GM19328 (cell line): ENCODE data around the gene PGBD5.
"Not testable (repeated sequence)": the region's sequence is repeated elsewhere in the genome, so short reads cannot be mapped to it uniquely, and the experiment has no call there.

Source experiments
- ATAC-seq: cut with Tn5 transposase; IDR thresholded peaks from one replicate; pipeline ENCODE4 v1.9.1; 2021; ENCODE audit warnings: mild to moderate bottlenecking, moderate library complexity; ENCODE audit not compliant: unreplicated experiment

Gene PGBD5

DNA sequence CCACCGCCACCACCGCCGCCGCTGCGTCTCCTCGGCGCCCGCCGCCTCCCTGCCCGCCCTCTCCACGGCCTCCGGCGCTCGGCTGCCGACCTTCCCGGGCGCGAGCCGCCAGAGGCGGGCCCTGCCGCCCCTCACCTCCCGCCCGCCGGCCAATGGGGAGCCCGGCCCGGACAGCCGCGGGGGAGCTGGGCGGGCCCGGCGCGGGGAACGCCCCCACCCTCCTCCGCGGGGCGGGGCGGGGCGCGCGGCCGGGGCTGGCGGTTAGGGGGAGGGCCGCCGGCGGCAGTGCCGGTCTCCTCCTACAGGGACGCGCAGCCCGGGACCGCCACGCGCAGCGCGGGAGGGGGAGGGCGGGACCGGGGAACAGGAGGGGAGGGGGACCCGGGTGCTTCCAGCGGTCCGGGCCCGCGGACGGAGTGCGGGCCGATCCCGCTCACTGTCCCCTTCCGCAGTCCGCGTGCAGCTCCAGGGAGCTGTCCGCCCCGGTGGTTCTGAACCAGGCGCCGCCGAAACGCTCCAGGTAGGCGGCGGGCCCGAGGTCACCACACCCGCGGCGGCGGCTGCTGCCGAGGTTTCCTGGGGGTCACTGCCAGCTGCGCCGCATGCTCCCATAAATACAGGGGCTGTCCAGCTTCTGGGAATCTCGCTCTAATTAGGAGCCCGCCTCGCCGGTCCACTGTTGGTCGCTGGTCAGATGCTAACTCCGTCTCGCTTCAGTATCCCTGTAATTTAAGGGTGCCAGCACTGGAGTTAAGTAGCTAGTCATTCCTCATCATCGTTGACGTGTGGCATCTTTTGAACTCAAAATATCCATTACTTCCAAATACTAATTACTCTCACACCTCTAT lies at the start of gene PGBD5:
TSS of gene PGBD5 (minus strand) at position 87 of the 848 bp plus-strand sequence. CDS start 404 bp downstream, outside the sequence.
- peak; percentile 82 for ATAC-seq

DNA sequence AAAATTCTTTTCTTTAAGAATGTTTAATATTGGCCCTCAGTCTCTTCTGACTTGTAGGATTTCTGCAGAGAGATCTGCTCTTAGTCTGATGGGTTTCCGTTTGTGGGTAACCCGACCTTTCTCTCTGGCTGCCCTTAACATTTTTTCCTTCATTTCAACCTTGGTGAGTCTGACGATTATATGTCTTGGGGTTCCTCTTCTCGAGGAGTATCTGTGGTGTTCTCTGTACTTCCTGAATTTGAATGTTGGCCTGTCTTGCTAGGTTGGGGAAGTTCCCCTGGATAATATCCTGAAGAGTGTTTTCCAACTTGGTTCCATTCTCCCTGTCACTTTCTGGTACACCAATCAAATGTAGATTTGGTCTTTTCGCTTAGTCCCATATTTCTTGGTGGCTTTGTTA lies 48.8 kb upstream of the PGBD5 start:
- not testable (repeated sequence) for ATAC-seq

GRCh38 chr1:230470750-230471149 lies 44.6 kb upstream of the PGBD5 start:
- not testable (repeated sequence) for ATAC-seq

GRCh38 chr1:230469271-230469670 lies 43.1 kb upstream of the PGBD5 start:
- ATAC-seq, result no peak

GRCh38 chr1:230465691-230466090 lies 39.6 kb upstream of the PGBD5 start:
- no peak for ATAC-seq

DNA sequence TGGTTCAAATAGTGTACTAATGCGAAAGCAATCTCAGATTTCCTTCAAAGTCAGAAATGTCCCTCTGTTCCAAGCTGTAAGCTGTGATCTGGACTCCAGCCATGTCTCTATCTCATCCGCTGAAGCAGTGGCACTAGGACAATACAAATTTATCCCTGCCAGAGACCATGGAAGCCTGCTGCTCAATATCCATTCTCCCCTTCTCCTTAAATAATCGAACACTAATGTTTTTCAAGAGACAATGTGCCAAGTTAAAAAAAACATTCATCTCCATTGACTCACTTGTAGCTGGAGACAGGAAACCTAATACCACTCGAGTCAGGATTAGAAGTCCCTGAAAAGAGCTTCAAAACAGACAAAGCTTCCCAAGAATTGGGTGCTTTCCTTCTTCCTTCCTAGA lies 38.5 kb upstream of the PGBD5 start:
- ATAC-seq, result no peak

DNA sequence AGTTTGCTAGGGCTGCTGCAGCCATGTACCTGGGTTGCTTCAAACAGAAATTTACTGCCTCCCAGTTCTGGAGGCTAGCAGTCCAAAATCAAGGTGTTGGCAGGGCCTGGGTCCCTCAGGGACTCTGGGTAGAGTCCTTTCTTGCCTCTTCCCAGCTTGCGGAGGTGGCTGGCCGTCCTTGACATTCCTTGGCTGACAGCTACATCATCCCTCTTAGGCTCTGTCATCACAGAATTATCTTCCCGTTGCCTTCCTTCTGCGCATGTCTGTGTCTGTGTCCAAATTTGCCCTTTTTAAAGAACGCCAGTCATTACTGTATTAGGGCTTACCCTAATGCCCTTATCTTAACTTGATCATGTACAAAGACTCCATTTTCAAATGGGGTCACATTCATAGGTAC lies 37.6 kb upstream of the PGBD5 start:
- no peak for ATAC-seq

DNA sequence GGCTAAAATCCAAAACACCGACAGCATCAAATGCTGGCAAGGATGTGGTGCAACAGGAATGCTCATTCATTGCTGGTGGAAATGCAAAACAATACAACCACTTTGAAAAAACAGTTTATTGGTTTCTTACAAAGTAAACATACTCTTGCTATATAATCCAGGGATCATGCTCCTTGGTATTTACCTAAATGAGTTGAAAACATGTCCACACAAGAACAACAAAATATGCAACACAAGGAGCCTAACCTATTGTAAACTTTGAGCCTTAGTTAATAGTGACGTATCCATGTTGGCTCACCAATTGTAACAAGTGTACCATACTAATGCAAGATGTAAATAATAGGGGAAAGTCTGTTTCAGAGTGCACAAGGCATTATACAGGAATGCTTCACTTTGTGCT lies 37.2 kb upstream of the PGBD5 start:
- no peak for ATAC-seq

DNA sequence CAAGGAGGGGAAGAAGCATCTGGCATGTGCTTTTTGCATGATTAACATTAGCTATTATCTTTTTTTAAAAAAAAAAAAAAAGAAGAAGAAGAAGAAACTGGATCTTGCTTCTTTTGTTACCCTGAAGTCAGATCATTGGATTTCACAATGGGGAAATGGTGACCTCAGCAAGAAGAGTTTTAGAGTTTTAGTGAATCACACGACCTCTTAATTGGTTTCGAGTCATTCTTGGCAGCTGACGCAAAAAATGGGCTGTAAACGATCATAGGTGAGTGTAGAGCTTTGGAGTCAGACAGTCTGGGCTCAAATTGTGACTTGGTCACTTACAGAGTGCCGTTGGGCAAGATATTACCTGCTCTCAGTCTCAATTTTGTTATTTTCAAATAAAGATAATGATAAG lies 33.3 kb upstream of the PGBD5 start:
- ATAC-seq, result no peak

- no peak for ATAC-seq
Observed at GRCh38 chr1:230458509-230458908, 32.4 kb upstream of the PGBD5 start.

DNA sequence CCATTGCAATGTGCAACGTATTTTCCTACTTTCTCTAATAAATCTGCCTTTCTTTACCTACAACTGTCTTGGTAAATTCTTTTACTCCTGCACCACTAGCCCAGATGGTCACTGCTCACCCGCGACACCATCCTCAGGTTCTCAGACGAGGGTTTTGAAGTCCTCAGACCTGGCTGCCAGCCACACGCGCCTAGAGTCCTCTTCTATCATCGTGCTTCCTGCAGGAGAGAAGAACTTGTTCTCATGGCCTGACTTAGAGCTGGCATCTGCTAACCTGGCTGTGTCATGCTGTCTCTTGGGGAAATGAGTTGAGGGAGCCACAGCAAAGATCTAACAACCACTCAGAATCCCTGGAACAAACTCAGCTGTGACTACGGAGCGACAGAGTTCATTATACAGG lies 30.3 kb upstream of the PGBD5 start:
- ATAC-seq, result no peak

GRCh38 chr1:230455291-230455690 lies 29.2 kb upstream of the PGBD5 start:
- ATAC-seq, result no peak

DNA sequence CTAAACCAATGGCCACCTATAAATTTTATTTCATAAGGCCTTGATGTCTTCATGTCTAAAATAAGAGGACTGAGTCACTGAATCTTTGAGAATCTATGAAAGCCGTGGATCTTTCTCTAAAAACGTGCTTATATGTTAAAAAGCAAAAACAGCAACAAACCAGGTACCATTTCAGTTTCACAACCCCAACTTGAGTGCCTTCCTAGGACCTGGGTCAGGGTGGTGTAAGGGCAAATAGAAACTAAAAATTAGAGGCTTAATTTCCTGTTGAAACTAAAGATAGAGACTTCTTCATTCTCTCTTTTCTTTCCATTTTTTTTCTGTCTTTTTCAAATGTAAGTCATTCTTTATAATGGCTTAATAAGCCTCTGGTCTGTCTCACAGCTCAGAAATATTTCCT lies 27.2 kb upstream of the PGBD5 start:
- ATAC-seq, result no peak

- ATAC-seq, result no peak
Observed at GRCh38 chr1:230441183-230442029, 15.3 kb upstream of the PGBD5 start.

DNA sequence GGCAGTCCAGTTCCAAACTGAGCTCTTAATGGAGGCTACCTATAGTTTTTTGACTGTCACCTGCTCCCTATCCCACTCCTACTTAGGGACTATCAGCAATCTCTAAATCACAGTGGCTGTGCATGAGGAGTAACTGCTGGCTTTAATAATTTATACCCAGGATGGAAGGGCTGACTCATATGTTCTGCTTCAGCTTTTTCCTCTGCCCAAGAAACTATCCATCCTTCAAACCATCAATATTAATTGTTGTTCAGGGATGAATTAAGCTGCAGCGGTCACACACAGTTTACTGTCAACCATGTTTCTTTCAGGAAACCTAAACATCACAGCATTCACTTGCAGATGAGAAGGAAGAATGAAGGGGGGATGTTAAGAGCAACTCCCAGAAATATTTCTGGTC lies 9.0 kb upstream of the PGBD5 start:
- ATAC-seq, result no peak

DNA sequence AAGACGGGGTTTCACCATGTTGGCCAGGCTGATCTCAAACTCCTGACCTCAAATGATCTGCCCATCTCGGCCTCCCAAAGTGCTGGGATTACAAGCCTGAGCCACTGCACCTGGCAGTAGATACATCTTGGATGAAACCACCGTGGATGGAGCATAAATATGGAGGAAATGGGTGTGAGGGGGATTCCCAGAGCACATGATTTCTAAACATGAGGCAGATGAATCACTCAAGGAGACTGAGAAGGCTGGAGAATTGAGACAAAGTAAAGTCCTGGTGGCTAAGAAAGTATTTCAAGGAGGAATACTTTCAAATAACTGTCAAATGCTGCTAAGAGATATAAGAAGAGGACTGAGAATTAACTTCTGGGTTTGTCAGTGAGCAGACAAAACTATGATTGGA lies 5.4 kb upstream of the PGBD5 start:
- ATAC-seq, result no peak

DNA sequence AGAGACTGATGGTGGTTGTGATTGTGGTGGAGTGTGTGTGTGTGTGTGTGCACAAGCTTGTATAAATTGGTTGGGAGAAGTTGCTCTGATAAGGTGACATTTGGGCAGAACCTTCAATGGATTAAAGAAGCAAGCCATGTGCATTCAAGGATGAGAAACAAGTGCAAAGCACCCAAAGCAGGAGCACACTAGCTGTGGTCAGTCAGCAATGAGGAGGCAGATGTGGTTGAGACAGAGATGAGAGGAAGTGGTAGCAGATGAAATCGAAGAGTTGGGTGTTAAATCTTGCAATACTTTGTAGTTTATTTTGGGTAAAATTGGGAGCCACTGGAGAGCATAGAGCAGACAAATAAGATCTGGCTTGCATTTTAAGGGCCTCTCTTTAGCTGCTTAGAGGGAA lies 4.4 kb upstream of the PGBD5 start:
- ATAC-seq, result no peak

DNA sequence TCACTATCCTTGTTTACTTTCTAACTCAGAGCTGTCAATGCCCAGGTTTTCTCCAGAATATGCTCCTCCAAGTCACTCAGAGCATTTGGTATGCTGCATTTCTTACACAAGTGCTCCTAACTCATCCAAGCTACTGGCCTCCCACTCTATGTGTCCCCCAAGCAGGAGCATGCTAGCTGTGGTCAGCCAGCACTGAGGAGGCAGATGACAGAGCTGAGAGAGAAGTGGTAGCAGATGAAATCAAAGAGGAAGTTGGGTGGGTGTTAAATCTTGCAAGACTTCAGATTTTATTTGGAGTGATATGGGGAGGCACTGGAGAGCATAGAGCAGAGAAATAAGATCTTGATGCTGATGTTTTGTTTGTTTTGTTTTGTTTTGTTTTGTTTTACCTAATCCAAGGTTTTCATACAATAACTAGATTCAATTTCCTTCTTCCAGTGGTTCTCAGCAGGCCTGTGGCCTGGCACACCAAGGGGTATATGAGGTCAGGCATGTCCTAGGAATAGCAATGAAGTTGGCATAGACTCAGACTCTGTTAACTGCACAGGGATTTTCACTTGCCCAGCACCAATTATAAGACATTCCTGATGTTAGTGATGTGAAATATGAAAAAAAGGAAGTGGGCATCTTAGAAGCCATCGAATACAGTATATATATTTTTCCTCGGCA lies 3.1 kb upstream of the PGBD5 start:
- no peak for ATAC-seq

GRCh38 chr1:230427981-230428380 lies 1.8 kb upstream of the PGBD5 start:
- no peak for ATAC-seq

- no peak for ATAC-seq
Observed at GRCh38 chr1:230427094-230427876, 1.2 kb upstream of the PGBD5 start.
